ENCODE measurements around the gene ZNF474. TPM values are rescaled to one million over a fixed set of nuclear protein-coding genes. Genes with fewer than 3 reads are reported as not detected.
A peak's percentile ranks its signal among the peaks of the same experiment; 100 is the strongest.

The ZNF474 gene
- total and polyA plus RNA-seq, 2 of the 4 experiments (the other 2 are of a cell fraction) = 0.24 to 0.54 TPM

GRCh38 chr5:122081541-122081940 lies 47.8 kb upstream of the ZNF474 start:
- H3K4me1 ChIP-seq (ENCODE audit: control insufficient read depth, insufficient read depth, low read length) = peaks cover 6% of the 10 kb centered on the region; the same call in 1 of the 2 replicates
- H2BK120ac ChIP-seq (ENCODE audit: low read depth, low read length) = peak overlapping the region; percentile 10; the same call in 1 of the 2 replicates
- H4K91ac ChIP-seq (ENCODE audit: insufficient read depth, low read depth, low read length) = no peak overlapping the region
- no peak overlapping the region for H3K4ac ChIP-seq (ENCODE audit: low read depth, low read length)
- no peak overlapping the region for H2AFZ ChIP-seq (replicated peaks; ENCODE audit: low read length, poor library complexity)
- no peaks in the 10 kb centered on the region for H3K9me3 ChIP-seq (ENCODE audit: control insufficient read depth, insufficient read depth, low read length)
- intact Hi-C loops (cut with micrococcal nuclease) = no loop called here
- dilution Hi-C loops (cut with HindIII; ENCODE audit: low sequenced_read_pairs, unreplicated experiment) = no loop called here
- peak overlapping the region; percentile 55; the same call in 1 of the 2 replicates for H3K18ac ChIP-seq (ENCODE audit: low read depth, low read length)
- no peak overlapping the region for H3K9ac ChIP-seq (ENCODE audit: low read depth, low read length)
- 0 out of 2 replicates have a peak overlapping the region, but pooled peaks have one; percentile 10 for H3K14ac ChIP-seq (replicated peaks; ENCODE audit: low read depth, low read length)
- H2BK20ac ChIP-seq (ENCODE audit: low read depth, low read length) = no peak overlapping the region
- CTCF ChIA-PET = interaction anchor here (0.6 kb wide), 1 partner anchor 29 kb away, joined by 4 read pairs; no protein-coding TSS in a partner anchor
- H4K20me1 ChIP-seq (ENCODE audit: insufficient read depth, low read length) = no peaks in the 10 kb centered on the region
- ATAC-seq (ENCODE audit: low read depth) (no peak), DNase-seq (no peak)
- H3K4me3 ChIP-seq (ENCODE audit: insufficient read depth, low read depth, low read length) = no peak overlapping the region
- peaks cover 3% of the 10 kb centered on the region; the same call in 1 of the 2 replicates for H3K9me1 ChIP-seq (ENCODE audit: insufficient read depth, low read length)
- H4K8ac ChIP-seq (ENCODE audit: low read depth in 2 of 2, low read length in 2 of 2) = peak overlapping the region in 1 of 2 experiments; percentile 51; a peak in 2 of 4 replicates
- H2AK5ac ChIP-seq (ENCODE audit: low read depth, low read length) = no peak overlapping the region
- H3K23ac ChIP-seq (ENCODE audit: low read depth, low read length) = no peak overlapping the region; the same call in 1 of the 2 replicates
- H3K4me2 ChIP-seq (ENCODE audit: low read depth, low read length) = peak overlapping the region; percentile 60; the same call in 1 of the 2 replicates
- no peak overlapping the region for H2AK9ac ChIP-seq (replicated peaks; ENCODE audit: low read depth, low read length, poor library complexity)
- H3K56ac ChIP-seq (ENCODE audit: extremely low read depth, insufficient read depth, low read length) = no peak overlapping the region
- POLR2A ChIA-PET (ENCODE audit: unreplicated experiment) = interaction anchor here (0.5 to 0.6 kb wide), 2 partner anchors 73 to 99 kb away, joined by 3 read pairs; no protein-coding TSS in a partner anchor
- TF ChIP-seq, protein P1, sequence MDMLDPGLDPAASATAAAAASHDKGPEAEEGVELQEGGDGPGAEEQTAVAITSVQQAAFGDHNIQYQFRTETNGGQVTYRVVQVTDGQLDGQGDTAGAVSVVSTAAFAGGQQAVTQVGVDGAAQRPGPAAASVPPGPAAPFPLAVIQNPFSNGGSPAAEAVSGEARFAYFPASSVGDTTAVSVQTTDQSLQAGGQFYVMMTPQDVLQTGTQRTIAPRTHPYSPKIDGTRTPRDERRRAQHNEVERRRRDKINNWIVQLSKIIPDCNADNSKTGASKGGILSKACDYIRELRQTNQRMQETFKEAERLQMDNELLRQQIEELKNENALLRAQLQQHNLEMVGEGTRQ (IDR thresholded peaks at IDR 0.05; ENCODE audit: low read depth, low read length) = no peak
- TF ChIP-seq POLR2A (IDR thresholded peaks at IDR 0.05; ENCODE audit: low read depth, low read length) (no peak), CTCF (conservative IDR thresholded peaks at IDR 0.05; ENCODE audit: low read depth, low read length) (no peak), MAFK (IDR thresholded peaks at IDR 0.05; ENCODE audit: low read depth, low read length) (no peak), NFE2L2 (IDR thresholded peaks at IDR 0.05; ENCODE audit: low read depth, low read length) (no peak), MXI1 (IDR thresholded peaks at IDR 0.05; ENCODE audit: borderline replicate concordance, low read depth, low read length) (no peak), CHD1 (IDR thresholded peaks at IDR 0.05; ENCODE audit: low read depth, low read length) (no peak), MAZ (IDR thresholded peaks at IDR 0.05; ENCODE audit: borderline replicate concordance, low read depth, low read length) (no peak), CEBPB (IDR thresholded peaks at IDR 0.05; ENCODE audit: low read depth, low read length) (no peak), RCOR1 (IDR thresholded peaks at IDR 0.05; ENCODE audit: insufficient replicate concordance, low read length) (no peak), BHLHE40 (IDR thresholded peaks at IDR 0.05; ENCODE audit: low read depth, low read length) (no peak), RFX5 (IDR thresholded peaks at IDR 0.05; ENCODE audit: low read depth, low read length) (no peak), SMC3 (IDR thresholded peaks at IDR 0.05; ENCODE audit: low read depth, low read length) (no peak), RAD21 (IDR thresholded peaks at IDR 0.05; ENCODE audit: low read length) (no peak), FOS (IDR thresholded peaks at IDR 0.05; ENCODE audit: low read depth, low read length) (no peak)
- TF ChIP-seq, protein P2, sequence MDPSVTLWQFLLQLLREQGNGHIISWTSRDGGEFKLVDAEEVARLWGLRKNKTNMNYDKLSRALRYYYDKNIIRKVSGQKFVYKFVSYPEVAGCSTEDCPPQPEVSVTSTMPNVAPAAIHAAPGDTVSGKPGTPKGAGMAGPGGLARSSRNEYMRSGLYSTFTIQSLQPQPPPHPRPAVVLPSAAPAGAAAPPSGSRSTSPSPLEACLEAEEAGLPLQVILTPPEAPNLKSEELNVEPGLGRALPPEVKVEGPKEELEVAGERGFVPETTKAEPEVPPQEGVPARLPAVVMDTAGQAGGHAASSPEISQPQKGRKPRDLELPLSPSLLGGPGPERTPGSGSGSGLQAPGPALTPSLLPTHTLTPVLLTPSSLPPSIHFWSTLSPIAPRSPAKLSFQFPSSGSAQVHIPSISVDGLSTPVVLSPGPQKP (IDR thresholded peaks at IDR 0.05; ENCODE audit: borderline replicate concordance, low read depth, low read length) = no peak
- H3K79me1 ChIP-seq (ENCODE audit: low read depth in 1 of 2, low read length in 2 of 2) = peaks cover 13 to 14% of the 10 kb centered on the region in 2 experiments
- in situ Hi-C loops (cut with MboI; ENCODE audit: low sequenced_read_pairs) = no loop called here
- no peak overlapping the region; the same call in 2 of the 3 replicates for H2BK15ac ChIP-seq (ENCODE audit: low read depth, low read length)
- H3K36me3 ChIP-seq (ENCODE audit: control insufficient read depth, insufficient read depth, low read length) = no peaks in the 10 kb centered on the region
- no peak overlapping the region for H4K5ac ChIP-seq (ENCODE audit: low read depth, low read length)
- peak overlapping the region; percentile 68 for H2BK5ac ChIP-seq (ENCODE audit: low read depth, low read length, poor library complexity, severe bottlenecking)
- no peaks in the 10 kb centered on the region for H3K27me3 ChIP-seq (ENCODE audit: control insufficient read depth, insufficient read depth, low read length)
- H3K27ac ChIP-seq (ENCODE audit: insufficient read depth, low read length) = no peak overlapping the region
- WGBS, 2 experiments (ENCODE audit: extremely low coverage in 2 of 2, insufficient read length in 1 of 2) = no CpG with 5 or more reads among the region's 2 CpGs
- no TSS peak for BruUV-seq (replicated peaks)
